ENCODE data around the gene PLEKHA5. TPM values are rescaled to one million over a fixed set of nuclear protein-coding genes. Genes with fewer than 3 reads are reported as not detected.
"Not testable (repeated sequence)": the region's sequence is repeated elsewhere in the genome, so short reads cannot be mapped to it uniquely, and the experiment has no call there.

The PLEKHA5 gene
- total RNA-seq, 2 experiments from 2014 or later, result 6.7 to 8.9 TPM

- Mint-ChIP-seq H3K4me3 (no peak overlapping the region), H3K9me3 (ENCODE audit: low read depth) (peaks cover 2% of the 10 kb centered on the region), H3K27me3 (no peaks in the 10 kb centered on the region), H3K36me3 (no peaks in the 10 kb centered on the region), H3K27ac (no peak overlapping the region), H3K4me1 (no peaks in the 10 kb centered on the region)
- DNase-seq (no peak), ATAC-seq (no peak)
- CTCF ChIA-PET, result no interaction called here
These were observed 97.8 kb downstream of the PLEKHA5 start for GRCh38 chr12:19227190-19227879.

GRCh38 chr12:19227880-19228210, 98.3 kb downstream of the PLEKHA5 start:
- no peaks in the 10 kb centered on the region for H3K27me3 Mint-ChIP-seq
- peaks cover 2% of the 10 kb centered on the region for H3K9me3 Mint-ChIP-seq (ENCODE audit: low read depth)
- no peak for DNase-seq
- H3K27ac Mint-ChIP-seq, result no peak overlapping the region
- H3K36me3 Mint-ChIP-seq, result no peaks in the 10 kb centered on the region
- no peak for ATAC-seq
- no peak overlapping the region for H3K4me3 Mint-ChIP-seq
- no peaks in the 10 kb centered on the region for H3K4me1 Mint-ChIP-seq
- CTCF ChIA-PET, result no interaction called here

GRCh38 chr12:19229021-19229420, 99.5 kb downstream of the PLEKHA5 start:
- H3K4me1 Mint-ChIP-seq; H3K9me3 Mint-ChIP-seq (ENCODE audit: low read depth); H3K36me3 Mint-ChIP-seq; CTCF ChIA-PET; H3K27ac Mint-ChIP-seq; H3K4me3 Mint-ChIP-seq; DNase-seq; ATAC-seq; H3K27me3 Mint-ChIP-seq: not testable (repeated sequence)

GRCh38 chr12:19230299-19230866, 100.8 kb downstream of the PLEKHA5 start:
- Mint-ChIP-seq H3K27me3 (no peaks in the 10 kb centered on the region), H3K4me1 (no peaks in the 10 kb centered on the region), H3K4me3 (no peak overlapping the region), H3K9me3 (ENCODE audit: low read depth) (peaks cover 2% of the 10 kb centered on the region), H3K36me3 (no peaks in the 10 kb centered on the region), H3K27ac (no peak overlapping the region)
- CTCF ChIA-PET, result no interaction called here
- no peak for DNase-seq
- ATAC-seq, result no peak

- Mint-ChIP-seq H3K9me3 (ENCODE audit: low read depth) (peaks cover 2% of the 10 kb centered on the region), H3K36me3 (no peaks in the 10 kb centered on the region), H3K27ac (no peak overlapping the region), H3K4me1 (peaks cover 1% of the 10 kb centered on the region), H3K27me3 (no peaks in the 10 kb centered on the region), H3K4me3 (no peak overlapping the region)
- DNase-seq, result no peak
- CTCF ChIA-PET, result interaction anchor here (0.6 kb wide), 1 partner anchor 434 kb away, joined by 4 read pairs; no protein-coding TSS in a partner anchor
- no peak for ATAC-seq
These were observed 101.4 kb downstream of the PLEKHA5 start for GRCh38 chr12:19230896-19231295.

GRCh38 chr12:19234171-19234704, 104.7 kb downstream of the PLEKHA5 start:
- DNase-seq, result no peak
- Mint-ChIP-seq H3K9me3 (ENCODE audit: low read depth) (peaks cover 2% of the 10 kb centered on the region), H3K36me3 (no peaks in the 10 kb centered on the region), H3K4me1 (peaks cover 5% of the 10 kb centered on the region), H3K27me3 (no peaks in the 10 kb centered on the region), H3K27ac (no peak overlapping the region), H3K4me3 (no peak overlapping the region)
- ATAC-seq, result no peak
- CTCF ChIA-PET, result no interaction called here

GRCh38 chr12:19234981-19235871, 105.7 kb downstream of the PLEKHA5 start:
- Mint-ChIP-seq H3K9me3 (ENCODE audit: low read depth) (no peaks in the 10 kb centered on the region), H3K27ac (no peak overlapping the region), H3K36me3 (no peaks in the 10 kb centered on the region), H3K4me1 (peaks cover 5% of the 10 kb centered on the region), H3K27me3 (no peaks in the 10 kb centered on the region), H3K4me3 (no peak overlapping the region)
- ATAC-seq (no peak), DNase-seq (no peak)
- CTCF ChIA-PET, result no interaction called here

- Mint-ChIP-seq H3K4me3 (no peak overlapping the region), H3K27ac (no peak overlapping the region), H3K4me1 (peaks cover 5% of the 10 kb centered on the region), H3K27me3 (no peaks in the 10 kb centered on the region), H3K36me3 (no peaks in the 10 kb centered on the region), H3K9me3 (ENCODE audit: low read depth) (no peaks in the 10 kb centered on the region)
- CTCF ChIA-PET, result interaction anchor here (1.0 to 1.4 kb wide), 2 partner anchors 13 to 50 kb away, joined by 4 read pairs; no protein-coding TSS in a partner anchor
- peak; percentile 44 for DNase-seq
- no peak for ATAC-seq
These were observed 107.1 kb downstream of the PLEKHA5 start for GRCh38 chr12:19236656-19237055.

GRCh38 chr12:19238540-19238939, 109.0 kb downstream of the PLEKHA5 start:
- Mint-ChIP-seq H3K27me3 (no peaks in the 10 kb centered on the region), H3K27ac (no peak overlapping the region), H3K36me3 (no peaks in the 10 kb centered on the region), H3K9me3 (ENCODE audit: low read depth) (no peaks in the 10 kb centered on the region), H3K4me1 (peaks cover 5% of the 10 kb centered on the region), H3K4me3 (no peak overlapping the region)
- ATAC-seq, result no peak
- CTCF ChIA-PET, result no interaction called here
- no peak for DNase-seq

GRCh38 chr12:19239102-19239501, 109.6 kb downstream of the PLEKHA5 start:
- Mint-ChIP-seq H3K4me1 (peaks cover 5% of the 10 kb centered on the region), H3K27ac (no peak overlapping the region), H3K9me3 (ENCODE audit: low read depth) (no peaks in the 10 kb centered on the region), H3K36me3 (no peaks in the 10 kb centered on the region), H3K4me3 (no peak overlapping the region), H3K27me3 (no peaks in the 10 kb centered on the region)
- DNase-seq (no peak), ATAC-seq (no peak)
- CTCF ChIA-PET, result no interaction called here

- ATAC-seq (no peak), DNase-seq (no peak)
- CTCF ChIA-PET, result no interaction called here
- no peaks in the 10 kb centered on the region for H3K36me3 Mint-ChIP-seq
- H3K9me3 Mint-ChIP-seq (ENCODE audit: low read depth), result no peaks in the 10 kb centered on the region
- H3K27ac Mint-ChIP-seq, result no peak overlapping the region
- no peaks in the 10 kb centered on the region for H3K27me3 Mint-ChIP-seq
- no peak overlapping the region for H3K4me3 Mint-ChIP-seq
- peaks cover 5% of the 10 kb centered on the region for H3K4me1 Mint-ChIP-seq
These were observed 110.2 kb downstream of the PLEKHA5 start for GRCh38 chr12:19239616-19240234.

GRCh38 chr12:19242581-19242980, 113.0 kb downstream of the PLEKHA5 start:
- Mint-ChIP-seq H3K4me3 (no peak overlapping the region), H3K36me3 (no peaks in the 10 kb centered on the region), H3K4me1 (no peaks in the 10 kb centered on the region), H3K9me3 (ENCODE audit: low read depth) (no peaks in the 10 kb centered on the region), H3K27ac (no peak overlapping the region), H3K27me3 (no peaks in the 10 kb centered on the region)
- CTCF ChIA-PET, result no interaction called here
- DNase-seq (no peak), ATAC-seq (no peak)

GRCh38 chr12:19243551-19243950, 114.0 kb downstream of the PLEKHA5 start:
- Mint-ChIP-seq H3K27me3 (no peaks in the 10 kb centered on the region), H3K4me3 (no peak overlapping the region), H3K27ac (no peak overlapping the region), H3K36me3 (no peaks in the 10 kb centered on the region), H3K4me1 (no peaks in the 10 kb centered on the region), H3K9me3 (ENCODE audit: low read depth) (no peaks in the 10 kb centered on the region)
- CTCF ChIA-PET, result no interaction called here
- ATAC-seq, result no peak
- DNase-seq, result no peak
